Measurements from ENCODE around the gene ASB10. TPM values are rescaled to one million over a fixed set of nuclear protein-coding genes. Genes with fewer than 3 reads are reported as not detected.

ASB10 gene
- polyA plus RNA-seq, 2 of the 4 experiments (the other 2 are of a cell fraction): not detected

DNA sequence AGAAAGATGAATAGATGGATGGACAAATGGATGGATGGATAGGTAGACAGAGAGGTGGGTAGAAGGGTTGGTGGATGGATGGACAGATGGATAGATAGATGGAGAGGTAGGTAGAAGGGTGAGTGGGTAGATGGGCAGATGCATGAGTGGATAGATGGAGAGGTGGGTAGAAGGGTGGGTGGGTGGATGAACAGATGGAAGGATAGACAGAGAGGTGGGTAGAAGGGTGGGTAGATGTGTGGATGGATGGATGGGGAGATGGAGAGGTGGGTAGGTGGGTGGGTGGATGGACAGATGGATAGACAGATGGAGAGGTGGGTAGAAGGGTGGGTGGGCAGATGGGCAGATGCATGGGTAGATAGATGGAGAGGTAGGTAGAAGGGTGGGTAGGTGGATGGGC lies 10.9 kb upstream of the ASB10 start:
- FAIRE-seq (no peak), DNase-seq (ENCODE audit: low read depth in 1 of 2, low spot score in 1 of 2) (no peak), ATAC-seq (no peak)
- Histone ChIP-seq H3K27ac (no peak overlapping the region), H3K4me3 (no peak overlapping the region), H3K9me3 (no peaks in the 10 kb centered on the region), H3K4me2 (no peak overlapping the region), H3K4me1 (no peaks in the 10 kb centered on the region)
- ChIA-PET POLR2A (no interaction called here), CTCF (no interaction called here)
- TF ChIP-seq, protein P1, sequence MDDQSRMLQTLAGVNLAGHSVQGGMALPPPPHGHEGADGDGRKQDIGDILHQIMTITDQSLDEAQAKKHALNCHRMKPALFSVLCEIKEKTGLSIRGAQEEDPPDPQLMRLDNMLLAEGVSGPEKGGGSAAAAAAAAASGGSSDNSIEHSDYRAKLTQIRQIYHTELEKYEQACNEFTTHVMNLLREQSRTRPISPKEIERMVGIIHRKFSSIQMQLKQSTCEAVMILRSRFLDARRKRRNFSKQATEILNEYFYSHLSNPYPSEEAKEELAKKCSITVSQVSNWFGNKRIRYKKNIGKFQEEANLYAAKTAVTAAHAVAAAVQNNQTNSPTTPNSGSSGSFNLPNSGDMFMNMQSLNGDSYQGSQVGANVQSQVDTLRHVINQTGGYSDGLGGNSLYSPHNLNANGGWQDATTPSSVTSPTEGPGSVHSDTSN (IDR thresholded peaks at IDR 0.05): no peak
- no peak for TF ChIP-seq ZC3H11A (IDR thresholded peaks at IDR 0.05)
- TF ChIP-seq FOSL2 (IDR thresholded peaks at IDR 0.05): no peak
- TF ChIP-seq FOSL2 (CRISPR knock-in tag; IDR thresholded peaks at IDR 0.05): no peak
- no peak for TF ChIP-seq ELK1 (IDR thresholded peaks at IDR 0.05; ENCODE audit: low read depth, low read length)
- no peak for TF ChIP-seq BCL3 (IDR thresholded peaks at IDR 0.05)
- TF ChIP-seq E2F6 (IDR thresholded peaks at IDR 0.05; ENCODE audit: borderline replicate concordance, low read depth): no peak
- no peak for TF ChIP-seq EHMT2 (IDR thresholded peaks at IDR 0.05; ENCODE audit: low read depth)
- TF ChIP-seq CHD2 (IDR thresholded peaks at IDR 0.05; ENCODE audit: low read length, partially characterized antibody): no peak
- no peak for TF ChIP-seq FOXS1 (CRISPR knock-in tag; IDR thresholded peaks at IDR 0.05)
- no peak for TF ChIP-seq HOXA7 (CRISPR knock-in tag; IDR thresholded peaks at IDR 0.05)
- TF ChIP-seq POLR2AphosphoS2 (conservative IDR thresholded peaks at IDR 0.05; ENCODE audit: low read length): no peak
- TF ChIP-seq HMGXB4 (CRISPR knock-in tag; IDR thresholded peaks at IDR 0.05; ENCODE audit: borderline replicate concordance): no peak
- TF ChIP-seq HEYL (CRISPR knock-in tag; IDR thresholded peaks at IDR 0.05): no peak
- no peak for TF ChIP-seq MYC (IDR thresholded peaks at IDR 0.05; ENCODE audit: borderline replicate concordance, low read length)
- no peak for TF ChIP-seq JUNB (IDR thresholded peaks at IDR 0.05)
- no peak for TF ChIP-seq SREBF2 (IDR thresholded peaks at IDR 0.05)
- no peak for TF ChIP-seq TFCP2L1 (CRISPR knock-in tag; IDR thresholded peaks at IDR 0.05)
- TF ChIP-seq, protein P2, sequence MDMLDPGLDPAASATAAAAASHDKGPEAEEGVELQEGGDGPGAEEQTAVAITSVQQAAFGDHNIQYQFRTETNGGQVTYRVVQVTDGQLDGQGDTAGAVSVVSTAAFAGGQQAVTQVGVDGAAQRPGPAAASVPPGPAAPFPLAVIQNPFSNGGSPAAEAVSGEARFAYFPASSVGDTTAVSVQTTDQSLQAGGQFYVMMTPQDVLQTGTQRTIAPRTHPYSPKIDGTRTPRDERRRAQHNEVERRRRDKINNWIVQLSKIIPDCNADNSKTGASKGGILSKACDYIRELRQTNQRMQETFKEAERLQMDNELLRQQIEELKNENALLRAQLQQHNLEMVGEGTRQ (IDR thresholded peaks at IDR 0.05): no peak
- no peak for TF ChIP-seq NR3C1 (IDR thresholded peaks at IDR 0.05)

Data from A549 (cell line).